Ascending aorta (tissue), 2 donors: ENCODE measurements around the gene EFEMP1. TPM values are rescaled to one million over a fixed set of nuclear protein-coding genes. Genes with fewer than 3 reads are reported as not detected.

Experiments used
- DNase-seq, 2 donors: peaks; one replicate each; pipeline ENCODE4 v3.0.0-alpha.2; 2019; ENCODE audit warnings: low spot score in 2 of 2
- H3K27ac ChIP-seq, 2 donors: fragments of 200-600 bp; sonication (generic); one replicate each; pipeline ENCODE4 v1.5.1; 2016 to 2017; ENCODE audit warnings: mild to moderate bottlenecking in 1 of 2
- H3K27me3 ChIP-seq: fragments of 200-600 bp; sonication (generic); one replicate; pipeline ENCODE4 v1.5.1; 2017
- H3K36me3 ChIP-seq, 2 donors: fragments of 200-600 bp; sonication (generic); one replicate each; pipeline ENCODE4 v1.5.1; 2016
- H3K4me1 ChIP-seq, 2 donors: fragments of 200-600 bp; sonication (generic); one replicate each; pipeline ENCODE4 v1.5.1; 2016 to 2017; ENCODE audit warnings: mild to moderate bottlenecking in 1 of 2
- H3K4me3 ChIP-seq, 2 donors: fragments of 200-600 bp; sonication (generic); one replicate each; pipeline ENCODE4 v1.5.1; 2016 to 2017; ENCODE audit warnings: mild to moderate bottlenecking in 1 of 2
- H3K9me3 ChIP-seq, 2 donors: fragments of 200-600 bp; sonication (generic); one replicate each; pipeline ENCODE4 v1.5.1; 2016
- CTCF ChIP-seq, 3 experiments: fragments of 200-600 bp in 2 of 3; fragments of 450-650 bp in 1 of 3; sonication (generic) in 2 of 3; IDR thresholded peaks; one replicate each; pipeline ENCODE4 v1.5.1; 2016 to 2019; ENCODE audit warnings: antibody characterized with exemption in 3 of 3, mild to moderate bottlenecking in 1 of 3, moderate library complexity in 1 of 3
- intact Hi-C: fragments of 100-400 bp; cut with DNase I; formaldehyde crosslinking; loops from one replicate; pipeline ENCODE4 v1.15.1; 2023
- total RNA-seq: library from RNA; depleted of rRNA; stranded (reverse); fragments of >200 nt; gene quantifications from one replicate; pipeline ENCODE4 v1.1.0, GENCODE V29; 2016

The EFEMP1 gene
- total RNA-seq, 1 donor from 2014 or later: 1,320 TPM

DNA sequence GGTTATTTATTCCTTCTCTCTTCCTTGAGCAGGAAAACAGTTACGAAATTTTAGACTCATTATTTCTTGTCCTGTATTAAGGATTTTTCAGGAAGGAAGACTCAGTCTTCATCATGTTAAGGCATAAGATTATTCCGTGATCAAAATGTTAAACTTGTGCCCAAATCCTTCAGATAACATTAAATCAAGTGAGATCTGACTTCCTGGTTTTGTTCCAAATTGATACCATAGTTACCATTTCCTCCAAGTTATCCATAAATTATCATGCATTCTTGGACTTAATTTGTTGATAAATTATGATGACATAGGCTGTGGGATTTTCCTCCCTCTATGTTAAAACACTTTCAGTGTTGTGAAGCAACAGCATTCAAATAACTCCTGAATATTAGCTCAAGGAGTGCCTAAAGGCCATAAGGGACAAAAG, 31.9 kb downstream of the EFEMP1 start:
- no peaks in the 10 kb centered on the region for H3K9me3 ChIP-seq
- H3K4me3 ChIP-seq: no peak overlapping the region
- H3K27ac ChIP-seq: peak overlapping the region; percentile 71 to 93
- no peak for TF ChIP-seq CTCF (IDR thresholded peaks at IDR 0.05)
- intact Hi-C loops: no loop called here
- no peak for DNase-seq
- H3K27me3 ChIP-seq: no peaks in the 10 kb centered on the region
- peaks cover 0 to 6% of the 10 kb centered on the region in 2 donors for H3K36me3 ChIP-seq
- H3K4me1 ChIP-seq: peaks cover 5 to 48% of the 10 kb centered on the region in 2 donors

- H3K4me1 ChIP-seq: peaks cover 15 to 67% of the 10 kb centered on the region in 2 donors
- H3K36me3 ChIP-seq: no peaks in the 10 kb centered on the region
- peak overlapping the region; percentile 89 to 93 for H3K27ac ChIP-seq
- no peaks in the 10 kb centered on the region for H3K9me3 ChIP-seq
- peak in 1 of 2 donors; percentile 70 for DNase-seq
- H3K27me3 ChIP-seq: no peaks in the 10 kb centered on the region
- intact Hi-C loops: loop anchor here (5.0 to 10.0 kb wide), 2 partner anchors 33 to 274 kb away; partner anchors contain the start of genes EFEMP1 and PPP4R3B
- no peak overlapping the region for H3K4me3 ChIP-seq
- no peak for TF ChIP-seq CTCF (IDR thresholded peaks at IDR 0.05)
Observed at GRCh38 chr2:55888936-55889335, 34.6 kb downstream of the EFEMP1 start.

GRCh38 chr2:55887901-55888624, 35.5 kb downstream of the EFEMP1 start:
- peak overlapping the region; percentile 89 to 93 for H3K27ac ChIP-seq
- intact Hi-C loops: loop anchor here (5.0 to 10.0 kb wide), 2 partner anchors 34 to 273 kb away; partner anchors contain the start of genes EFEMP1 and PPP4R3B

GRCh38 chr2:55887351-55887750, 36.2 kb downstream of the EFEMP1 start:
- no peak for TF ChIP-seq CTCF (IDR thresholded peaks at IDR 0.05)
- DNase-seq: no peak
- intact Hi-C loops: loop anchor here (5.0 to 10.0 kb wide), 2 partner anchors 35 to 273 kb away; partner anchors contain the start of genes EFEMP1 and PPP4R3B
- Histone ChIP-seq H3K27ac (peak overlapping the region; percentile 89 to 93), H3K4me1 (peaks cover 15 to 76% of the 10 kb centered on the region in 2 donors), H3K9me3 (no peaks in the 10 kb centered on the region), H3K27me3 (no peaks in the 10 kb centered on the region), H3K4me3 (no peak overlapping the region), H3K36me3 (no peaks in the 10 kb centered on the region)

More at GRCh38 chr2:55887901-55888624, 35.5 kb downstream of the EFEMP1 start:
- no peak overlapping the region for H3K4me3 ChIP-seq
- H3K4me1 ChIP-seq: peaks cover 15 to 76% of the 10 kb centered on the region in 2 donors
- TF ChIP-seq CTCF (IDR thresholded peaks at IDR 0.05): no peak
- no peaks in the 10 kb centered on the region for H3K36me3 ChIP-seq
- H3K9me3 ChIP-seq: no peaks in the 10 kb centered on the region
- DNase-seq: peak in 1 of 2 donors; percentile 70
- H3K27me3 ChIP-seq: no peaks in the 10 kb centered on the region

- H3K36me3 ChIP-seq: peaks cover 7% of the 10 kb centered on the region in 2 donors
- H3K4me3 ChIP-seq: no peak overlapping the region
- no peaks in the 10 kb centered on the region for H3K27me3 ChIP-seq
- peaks cover 15 to 67% of the 10 kb centered on the region in 2 donors for H3K4me1 ChIP-seq
- H3K27ac ChIP-seq: peak overlapping the region; percentile 89 to 93
- intact Hi-C loops: loop anchor here (1.0 to 10.0 kb wide), 3 partner anchors 23 to 271 kb away; partner anchors contain the start of genes EFEMP1 and PPP4R3B
- TF ChIP-seq CTCF (IDR thresholded peaks at IDR 0.05): no peak
- no peaks in the 10 kb centered on the region for H3K9me3 ChIP-seq
- no peak for DNase-seq
Observed at GRCh38 chr2:55885944-55886281, 37.7 kb downstream of the EFEMP1 start.
